Measurements from ENCODE around the gene LAMA1.

The LAMA1 gene

DNA sequence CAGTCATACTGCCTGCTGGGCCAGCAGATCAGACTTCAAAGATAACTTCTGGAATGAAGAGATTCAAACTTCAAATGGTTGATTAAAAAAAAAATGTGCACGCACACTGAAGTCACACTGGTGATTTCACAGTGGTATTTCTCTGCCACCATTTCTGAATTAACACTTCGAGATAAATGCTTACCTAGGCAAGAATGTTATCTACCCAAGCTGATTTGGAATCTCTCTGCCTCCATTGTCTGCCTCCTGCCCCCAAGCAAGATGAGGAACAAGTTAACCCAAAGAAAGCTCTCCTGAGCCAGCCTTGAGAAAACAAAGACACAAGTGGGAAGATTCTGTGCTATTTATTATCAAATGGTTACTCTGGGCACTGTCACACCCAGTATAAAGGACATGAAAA, 6.5 kb downstream of the LAMA1 start:
- DNase-seq: no peak

- DNase-seq: no peak
Observed at GRCh38 chr18:7105943-7106342, 11.7 kb downstream of the LAMA1 start.

DNA sequence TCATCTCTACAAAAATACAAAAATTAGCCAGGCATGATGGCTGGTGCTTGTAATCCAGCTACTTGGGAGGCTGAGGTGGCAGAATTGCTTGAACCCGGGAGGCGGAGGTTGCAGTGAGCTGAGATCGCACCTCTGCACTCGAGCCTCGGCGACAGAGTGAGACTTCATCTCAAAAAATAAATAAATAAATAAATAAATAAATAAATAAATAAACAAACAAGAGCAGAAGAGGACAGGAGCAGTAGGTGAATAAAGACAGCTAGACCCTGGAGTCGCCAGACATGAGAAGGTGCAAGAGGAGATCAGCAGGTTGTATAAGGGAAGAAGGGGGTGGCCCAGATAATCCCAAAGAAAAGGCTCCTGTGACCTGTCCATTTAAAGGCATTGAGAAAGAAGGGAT, 12.3 kb downstream of the LAMA1 start:
- DNase-seq: no peak

- DNase-seq: no peak
Observed at GRCh38 chr18:7104649-7105048, 12.9 kb downstream of the LAMA1 start.

DNA sequence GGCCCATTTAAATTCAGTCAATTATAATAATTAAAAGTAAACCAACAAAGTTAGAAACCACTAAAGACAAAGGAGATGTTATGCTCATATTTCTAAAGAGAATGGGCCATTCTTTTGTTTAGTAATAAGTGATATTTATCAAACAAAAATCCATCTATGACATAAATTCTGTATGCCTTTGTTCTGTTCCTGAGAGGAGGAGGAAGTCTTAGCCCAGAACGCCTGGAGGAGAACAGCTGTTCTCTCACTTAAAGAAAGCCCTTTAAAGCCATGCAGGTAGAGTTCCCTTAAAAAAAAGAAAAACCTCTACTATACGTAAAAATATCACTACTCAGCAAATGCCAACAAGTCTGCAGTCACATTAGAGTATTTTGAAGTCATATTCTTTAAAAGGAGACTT, 15.5 kb downstream of the LAMA1 start:
- no peak for DNase-seq

DNA sequence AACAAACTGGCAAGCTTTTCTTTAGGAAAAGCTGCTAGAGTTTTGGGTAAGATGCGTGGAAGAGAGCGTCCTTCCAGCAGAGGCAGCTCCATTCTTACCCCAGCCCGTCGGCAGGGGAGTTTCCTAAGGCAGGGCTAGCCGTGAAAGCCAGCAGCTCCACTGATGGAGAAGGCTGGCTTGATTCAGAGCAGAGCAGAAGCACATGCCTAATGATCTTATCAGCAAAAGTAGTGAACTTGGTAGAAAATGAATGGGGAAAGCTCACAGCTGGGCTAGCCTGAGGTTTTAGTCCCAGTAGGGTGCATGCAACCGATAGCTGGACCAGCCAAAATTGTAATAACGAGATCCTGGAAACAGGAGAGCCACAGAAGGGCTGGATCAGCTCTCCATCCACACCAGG, 20.8 kb downstream of the LAMA1 start:
- DNase-seq: no peak

GRCh38 chr18:7094427-7094826, 23.2 kb downstream of the LAMA1 start:
- DNase-seq: no peak

- no peak for DNase-seq
Observed at GRCh38 chr18:7090771-7091170, 26.8 kb downstream of the LAMA1 start.

DNA sequence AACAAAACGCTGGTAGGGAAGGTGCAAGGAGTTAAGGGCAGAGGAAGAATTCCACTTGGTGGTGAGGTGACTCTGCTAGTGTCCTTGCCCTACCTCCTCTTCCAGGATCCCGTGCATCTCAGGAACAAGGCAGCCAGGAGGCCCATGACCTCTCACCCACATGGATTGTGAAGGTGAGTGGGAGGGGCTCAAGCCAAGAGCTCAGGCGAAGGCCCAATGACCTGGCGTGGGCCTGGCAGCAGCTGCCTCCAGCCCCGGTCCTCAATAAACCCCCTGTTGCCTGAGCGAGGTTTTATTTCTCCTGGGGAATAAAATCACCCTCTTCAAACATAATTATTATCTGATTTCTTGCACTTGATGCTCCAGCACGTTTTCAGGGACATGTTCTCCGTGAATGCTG, 28.2 kb downstream of the LAMA1 start:
- DNase-seq: no peak

DNA sequence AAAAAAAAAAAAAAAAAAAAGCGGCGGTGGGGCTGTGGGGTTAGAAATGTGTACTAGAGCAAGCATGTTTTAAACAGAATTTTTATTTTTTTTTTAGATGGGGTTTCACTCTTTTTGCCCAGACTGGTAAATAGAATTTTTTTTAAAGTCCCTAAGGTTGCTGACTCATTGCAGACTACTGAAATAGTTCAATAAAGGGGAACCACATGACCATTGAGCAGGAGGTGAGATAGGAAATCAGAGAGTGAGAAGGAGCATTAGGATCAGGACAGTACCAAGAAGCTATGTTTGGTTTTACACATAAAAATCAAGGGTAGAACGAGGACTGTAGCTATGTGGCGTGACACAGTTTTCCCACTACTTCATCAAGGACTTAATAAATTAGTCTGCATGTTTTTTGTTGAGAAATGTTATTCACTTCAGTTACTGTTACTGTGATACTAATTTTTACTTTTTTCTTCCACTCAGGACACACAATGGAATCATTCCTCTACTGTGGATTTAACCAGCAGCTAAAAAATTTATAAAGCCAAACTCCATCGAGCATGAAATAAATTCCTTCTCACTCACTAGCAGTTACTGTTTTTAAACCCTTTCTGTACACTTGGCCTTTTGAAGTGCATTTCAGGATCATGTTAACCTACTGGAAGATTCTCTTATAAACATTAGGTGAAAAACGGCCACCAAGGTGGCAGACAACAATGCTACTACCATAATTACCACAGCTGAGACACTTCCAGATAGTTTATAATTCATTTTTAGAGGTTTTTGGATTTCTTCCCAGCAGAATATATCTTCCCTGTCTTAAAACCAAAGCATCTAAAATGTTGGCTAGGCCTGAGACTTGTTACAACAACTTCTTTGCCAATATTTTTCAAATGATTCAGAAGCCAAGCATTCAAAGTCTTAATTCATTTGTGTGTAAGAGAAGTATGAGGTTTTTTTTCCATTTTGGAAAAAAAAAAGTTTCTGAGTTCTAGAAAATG, 33.2 kb downstream of the LAMA1 start:
- DNase-seq: no peak

DNA sequence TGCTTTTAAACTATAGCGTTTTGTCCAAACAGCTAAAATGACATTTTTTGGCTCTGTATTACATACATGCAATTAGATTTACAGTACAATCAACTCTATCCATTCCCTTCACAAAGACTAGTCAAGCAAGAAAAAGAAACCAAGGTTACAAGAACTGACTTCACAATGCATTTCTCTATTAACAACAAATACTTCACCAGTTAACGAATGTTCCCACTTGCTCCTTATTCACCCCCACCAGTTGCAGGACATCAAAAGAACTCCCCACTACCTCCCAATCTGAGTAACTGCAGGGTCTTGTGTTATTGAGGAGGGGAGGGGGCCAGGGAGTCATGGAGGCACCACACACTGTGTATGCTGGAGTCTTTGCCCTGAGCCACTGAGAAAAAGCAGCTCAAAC, 34.9 kb downstream of the LAMA1 start:
- no peak for DNase-seq

DNA sequence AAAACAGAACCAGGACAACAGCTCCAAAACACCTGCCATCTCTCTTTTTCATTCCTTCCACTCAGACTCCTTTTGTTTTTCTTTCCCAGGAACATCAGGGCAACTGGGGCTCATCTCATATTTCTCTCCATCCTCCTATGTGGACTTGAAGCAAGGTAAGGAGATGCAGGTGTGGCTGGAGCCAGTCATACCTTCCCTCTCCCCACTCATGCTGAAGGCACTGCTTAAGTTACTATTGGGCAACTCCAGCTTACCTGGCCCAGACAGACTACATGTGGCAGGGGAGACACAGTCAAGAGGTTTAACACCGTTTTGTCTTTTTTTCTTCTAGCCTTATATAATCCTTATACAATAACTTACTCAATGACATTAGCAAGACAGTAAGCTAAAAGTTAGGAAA, 38.4 kb downstream of the LAMA1 start:
- DNase-seq: no peak

DNA sequence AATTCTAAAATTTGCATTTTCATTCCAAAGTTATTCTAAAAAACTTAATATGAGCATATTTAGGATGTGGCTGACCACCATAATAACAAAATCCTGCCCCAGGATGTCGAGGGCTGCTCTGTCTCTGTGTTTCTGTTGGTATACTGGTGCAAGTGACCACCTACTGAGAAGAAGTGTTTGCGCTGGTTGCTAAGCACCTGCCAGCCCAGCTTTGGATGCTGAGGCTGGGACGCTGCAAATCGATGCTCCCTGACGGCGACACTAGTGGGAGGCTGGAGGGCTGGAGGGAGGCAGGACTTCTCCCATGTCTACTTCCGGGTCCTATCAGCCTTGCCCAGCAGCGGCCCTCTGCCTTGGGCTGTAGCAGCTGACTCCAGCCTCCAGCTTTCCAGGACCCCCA, 45.0 kb downstream of the LAMA1 start:
- DNase-seq: no peak

DNA sequence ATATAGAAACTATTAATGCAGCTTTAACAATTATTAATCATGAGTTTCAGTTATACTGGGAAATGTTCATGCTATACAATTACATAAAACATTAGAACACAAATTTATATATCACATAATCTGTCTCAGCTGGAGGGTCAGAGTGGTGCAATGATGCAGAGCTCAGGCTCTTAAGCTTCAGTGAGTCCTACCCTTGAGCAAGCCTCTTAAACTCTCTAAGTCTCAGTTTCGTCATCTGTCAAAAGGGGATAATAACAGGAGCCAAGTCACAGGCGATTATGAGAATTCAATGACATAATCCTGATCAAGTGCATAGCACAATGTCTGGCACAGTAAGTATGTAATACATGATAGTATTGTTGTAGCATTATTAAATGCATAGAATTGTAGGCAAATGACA, 46.0 kb downstream of the LAMA1 start:
- no peak for DNase-seq

DNA sequence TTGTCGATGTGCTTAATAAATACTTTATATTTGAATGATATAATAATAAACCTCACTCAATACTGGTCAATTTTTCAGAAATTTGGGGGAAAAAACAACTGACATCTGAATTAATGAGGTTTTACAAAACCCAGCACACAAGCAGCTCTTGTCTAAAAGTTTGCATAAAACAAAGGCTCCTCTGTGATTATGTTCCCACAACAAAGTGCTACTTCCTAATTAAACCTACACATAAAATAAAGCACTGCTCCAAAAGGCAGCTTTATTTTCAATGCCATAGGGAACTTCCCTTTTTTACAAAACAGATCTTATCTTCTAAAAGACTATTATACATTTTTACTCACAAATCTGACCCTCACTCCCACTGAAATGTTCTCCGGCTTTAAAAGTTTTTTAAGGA, 47.1 kb downstream of the LAMA1 start:
- DNase-seq: no peak

- no peak for DNase-seq
Observed at GRCh38 chr18:7068871-7069590, 48.6 kb downstream of the LAMA1 start.

- no peak for DNase-seq
Observed at GRCh38 chr18:7066965-7067555, 50.5 kb downstream of the LAMA1 start.

GRCh38 chr18:7065736-7066135, 51.9 kb downstream of the LAMA1 start:
- no peak for DNase-seq

DNA sequence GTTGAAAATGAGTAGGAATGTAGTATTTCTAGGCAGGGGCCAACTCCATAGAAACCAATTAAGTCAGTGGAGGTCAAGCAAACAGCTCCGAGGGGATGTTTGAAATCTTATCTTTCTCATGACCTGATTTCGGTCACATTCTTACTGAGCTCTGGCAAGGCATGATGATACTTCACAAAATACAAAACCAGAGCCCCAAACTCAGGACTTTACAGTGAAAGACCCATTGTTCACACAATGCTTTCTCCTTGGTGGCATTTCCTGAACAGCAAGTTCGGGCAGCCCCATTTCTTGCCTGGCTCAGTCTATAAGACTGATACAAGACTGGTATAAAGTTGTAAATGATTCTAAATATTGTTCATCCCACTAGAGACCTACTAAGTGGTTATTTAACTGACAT, 53.3 kb downstream of the LAMA1 start:
- no peak for DNase-seq

DNA sequence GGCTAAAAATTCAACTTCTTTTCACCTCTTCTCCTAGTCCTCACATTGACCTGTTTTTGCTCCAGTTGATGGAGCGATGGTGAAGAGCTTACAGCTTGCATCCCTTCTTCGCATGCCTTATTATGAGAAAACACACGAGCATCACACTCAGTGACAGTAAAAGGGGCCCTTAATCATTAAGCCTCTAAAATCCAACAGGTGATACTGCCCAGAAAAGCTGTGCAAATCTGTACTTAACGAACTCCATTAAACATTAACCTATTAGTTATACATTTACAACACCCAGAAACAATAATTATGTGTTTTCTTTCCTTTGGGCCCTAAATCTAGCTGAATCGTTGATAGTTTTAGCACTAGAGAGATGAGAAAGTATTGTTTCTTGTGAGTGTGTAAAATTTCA, 54.8 kb downstream of the LAMA1 start:
- no peak for DNase-seq

GRCh38 chr18:7062236-7062635, 55.4 kb downstream of the LAMA1 start:
- DNase-seq: no peak

GRCh38 chr18:7059276-7059675, 58.3 kb downstream of the LAMA1 start:
- DNase-seq: no peak

GRCh38 chr18:7056026-7056425, 61.6 kb downstream of the LAMA1 start:
- DNase-seq: no peak

GRCh38 chr18:7049951-7050350, 67.6 kb downstream of the LAMA1 start:
- DNase-seq: no peak

Measured in DMS79 treated with DMSO at 0.1 percent for 48 hours (cell line).